Erythroblast (primary cell): Measurements from ENCODE around the gene CD84.
"Not testable (repeated sequence)": the region's sequence is repeated elsewhere in the genome, so short reads cannot be mapped to it uniquely, and the experiment has no call there.

Experiments used
- DNase-seq, 2 experiments: peaks; one replicate each; lab custom pipeline; 2025; lab: John Stamatoyannopoulos, UW
- GATA1 ChIP-seq: IDR thresholded peaks from 2 replicates; pipeline ENCODE4 v1.6.1; 2011; ENCODE audit warnings: low read depth, mild to moderate bottlenecking, control low read depth, low read length, moderate library complexity
- POLR2A ChIP-seq: IDR thresholded peaks from 2 replicates; pipeline ENCODE4 v1.6.1; 2011; ENCODE audit warnings: mild to moderate bottlenecking, low read length

The CD84 gene

GRCh38 chr1:160534823-160535605, 44.3 kb downstream of the CD84 start:
- DNase-seq, result peak; percentile 34 to 38
- TF ChIP-seq GATA1, result no peak
- TF ChIP-seq POLR2A, result no peak

- not testable (repeated sequence) for DNase-seq
Measured at GRCh38 chr1:160532557-160532813, 46.8 kb downstream of the CD84 start.

DNA sequence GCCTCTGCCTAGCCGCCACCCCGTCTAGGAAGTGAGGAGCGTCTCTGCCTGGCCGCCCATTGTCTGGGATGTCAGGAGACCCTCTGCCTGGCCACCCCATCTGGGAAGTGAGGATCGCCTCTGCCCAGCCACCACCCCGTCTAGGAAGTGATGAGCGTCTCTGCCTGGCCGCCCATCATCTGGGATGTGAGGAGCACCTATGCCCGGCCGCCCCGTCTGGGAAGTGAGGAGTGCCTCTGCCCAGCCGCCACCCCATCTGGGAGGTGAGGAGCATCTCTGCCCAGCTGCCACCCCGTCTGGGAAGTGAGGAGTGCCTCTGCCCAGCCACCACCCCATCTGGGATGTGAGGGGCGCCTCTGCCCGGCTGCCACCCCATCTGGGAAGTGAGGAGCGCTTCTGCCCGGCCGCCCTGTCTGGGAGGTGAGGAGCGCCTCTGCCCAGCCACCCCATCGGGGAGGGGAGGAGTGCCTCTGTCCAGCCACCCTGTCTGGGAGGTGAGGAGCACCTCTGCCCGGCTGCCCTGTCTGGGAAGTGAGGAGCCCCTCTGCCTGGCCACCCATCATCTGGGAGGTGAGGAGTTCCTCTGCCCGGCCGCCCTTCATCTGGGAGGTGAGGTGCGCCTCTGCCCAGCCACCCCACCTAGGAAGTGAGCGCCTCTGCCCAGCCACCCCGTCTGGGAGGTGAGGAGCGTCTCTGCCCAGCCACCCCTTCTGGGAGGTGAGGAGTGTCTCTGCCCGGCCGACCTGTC, 47.3 kb downstream of the CD84 start:
- not testable (repeated sequence) for DNase-seq

DNA sequence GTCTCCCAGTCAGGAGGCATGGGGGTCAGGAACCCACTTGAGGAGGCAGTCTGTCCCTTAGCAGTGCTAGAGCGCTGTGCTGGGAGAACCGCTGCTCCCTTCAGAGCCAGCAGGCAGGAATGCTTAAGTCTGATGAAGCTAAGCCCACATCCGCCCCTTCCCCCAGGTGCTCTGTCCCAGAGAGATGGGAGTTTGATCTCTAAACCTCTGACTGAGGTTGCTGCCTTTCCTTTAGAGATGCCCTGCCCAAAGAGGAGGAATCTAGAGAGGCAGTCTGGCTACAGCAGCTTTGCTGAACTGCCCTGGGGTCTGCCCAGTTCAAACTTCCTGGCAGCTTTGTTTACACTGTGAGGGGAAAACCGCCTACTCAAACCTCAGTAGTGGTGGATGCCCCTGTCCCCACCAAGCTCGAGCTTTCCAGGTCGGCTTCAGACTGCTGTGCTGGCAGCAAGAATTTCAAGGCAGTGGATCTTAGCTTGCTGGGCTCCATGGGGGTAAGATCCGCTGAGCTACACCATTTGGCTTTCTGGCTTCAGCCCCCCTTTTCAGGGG, 49.8 kb downstream of the CD84 start:
- not testable (repeated sequence) for DNase-seq

DNA sequence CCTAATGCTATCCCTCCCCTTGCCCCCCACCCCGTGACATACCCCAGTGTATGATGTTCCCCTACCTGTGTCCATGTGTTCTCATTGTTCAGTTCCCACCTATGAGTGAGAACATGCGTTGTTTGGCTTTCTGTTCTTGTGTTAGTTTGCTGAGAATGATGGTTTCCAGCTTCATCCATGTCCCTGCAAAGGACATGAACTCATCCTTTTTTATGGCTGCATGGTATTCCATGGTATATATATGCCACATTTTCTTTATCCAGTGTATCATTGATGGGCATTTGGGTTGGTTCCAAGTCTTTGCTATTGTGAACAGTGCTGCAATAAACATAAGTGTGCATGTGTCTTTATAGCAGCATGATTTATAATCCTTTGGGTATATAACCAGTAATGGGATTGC, 55.5 kb downstream of the CD84 start:
- DNase-seq, result not testable (repeated sequence)

GRCh38 chr1:160522622-160523345, 56.5 kb downstream of the CD84 start, which contains the start of gene SLAMF6:
Gene SLAMF6 (minus strand): TSS chr1:160523255. CDS start chr1:160523192, 63 bp downstream.
- TF ChIP-seq GATA1 (no peak), POLR2A (no peak)
- DNase-seq, result peak in 1 of 2 experiments; percentile 28

- TF ChIP-seq GATA1 (no peak), POLR2A (no peak)
- no peak for DNase-seq
Measured at GRCh38 chr1:160522136-160522535, 57.2 kb downstream of the CD84 start.

- no peak for TF ChIP-seq GATA1
- TF ChIP-seq POLR2A, result no peak
- no peak for DNase-seq
Measured at GRCh38 chr1:160521554-160521953, 57.7 kb downstream of the CD84 start.

GRCh38 chr1:160520999-160521398, 58.3 kb downstream of the CD84 start:
- TF ChIP-seq POLR2A, result no peak
- TF ChIP-seq GATA1, result no peak
- no peak for DNase-seq

DNA sequence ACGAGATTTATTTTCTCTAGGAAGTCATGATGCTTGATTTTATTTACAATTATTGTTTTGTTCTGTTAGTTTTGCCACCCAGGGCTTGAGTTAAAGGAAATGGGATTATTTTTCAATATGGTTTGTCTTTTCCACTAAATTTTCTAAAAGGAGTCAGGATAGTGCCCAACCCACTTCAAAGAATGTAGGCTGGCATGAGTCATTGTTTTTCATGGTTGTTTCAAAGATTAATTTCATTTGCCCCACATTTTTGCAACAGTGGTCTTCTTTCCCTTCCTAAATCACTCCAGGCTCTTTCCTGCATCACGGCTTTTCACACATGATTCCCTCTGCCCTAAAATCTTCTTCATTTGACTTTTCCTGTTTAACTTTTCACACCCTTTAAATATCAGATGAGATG, 58.7 kb downstream of the CD84 start:
- TF ChIP-seq GATA1 (no peak), POLR2A (no peak)
- DNase-seq, result no peak

DNA sequence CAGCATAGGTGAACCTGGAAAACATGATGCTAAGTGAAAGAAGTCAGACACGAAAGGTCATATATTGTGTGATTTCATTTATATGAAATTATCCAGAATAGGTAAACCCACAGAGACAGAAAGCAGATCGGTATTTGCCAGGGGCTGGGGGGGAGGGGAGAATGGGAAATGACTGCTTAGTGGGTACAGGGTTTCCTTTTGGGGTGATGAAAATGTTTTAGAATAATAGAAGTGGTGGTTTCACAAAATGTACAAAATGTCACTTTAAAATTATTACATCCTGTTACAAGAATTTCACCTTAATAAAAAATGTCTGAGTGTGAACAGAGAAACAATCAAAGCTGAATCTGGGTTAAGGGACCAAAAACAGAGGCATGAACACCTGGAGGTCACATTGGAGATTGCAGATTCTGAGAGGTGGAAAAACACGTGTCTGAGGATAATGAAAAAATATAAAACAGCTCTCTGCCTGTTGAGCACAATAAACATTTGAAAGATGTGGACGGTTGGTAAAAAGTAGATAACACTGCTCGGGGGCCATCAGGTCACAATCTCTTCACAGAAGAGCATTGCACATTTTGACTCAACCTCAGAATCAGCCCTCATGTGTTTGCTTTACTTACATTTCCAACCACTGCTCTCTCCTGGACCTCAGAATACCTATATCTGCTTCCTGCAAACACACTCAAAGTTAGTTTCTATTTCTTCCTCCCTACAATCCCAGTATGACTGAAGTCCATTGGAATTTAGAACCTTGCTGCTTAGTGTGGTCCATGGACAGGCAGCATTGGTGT, 59.5 kb downstream of the CD84 start:
- TF ChIP-seq GATA1 (no peak), POLR2A (no peak)
- DNase-seq, result peak; percentile 11 to 33

DNA sequence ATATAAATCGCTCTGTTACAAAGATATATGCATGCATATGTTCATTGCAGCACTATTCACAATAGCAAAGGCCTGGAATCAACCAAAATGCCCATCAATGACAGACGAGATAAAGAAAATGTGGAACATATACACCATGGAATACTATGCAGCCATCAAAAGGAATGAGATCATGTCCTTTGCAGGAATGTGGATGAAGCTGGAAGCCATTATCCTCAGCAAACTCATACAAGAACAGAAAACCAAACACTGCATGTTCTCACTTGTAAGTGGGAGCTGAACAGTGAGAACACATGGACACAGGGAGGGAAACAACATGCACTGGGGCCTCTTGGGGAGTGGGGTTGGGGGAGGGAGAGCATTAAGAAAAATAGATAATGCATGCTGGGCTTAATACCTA, 61.8 kb downstream of the CD84 start:
- not testable (repeated sequence) for DNase-seq

DNA sequence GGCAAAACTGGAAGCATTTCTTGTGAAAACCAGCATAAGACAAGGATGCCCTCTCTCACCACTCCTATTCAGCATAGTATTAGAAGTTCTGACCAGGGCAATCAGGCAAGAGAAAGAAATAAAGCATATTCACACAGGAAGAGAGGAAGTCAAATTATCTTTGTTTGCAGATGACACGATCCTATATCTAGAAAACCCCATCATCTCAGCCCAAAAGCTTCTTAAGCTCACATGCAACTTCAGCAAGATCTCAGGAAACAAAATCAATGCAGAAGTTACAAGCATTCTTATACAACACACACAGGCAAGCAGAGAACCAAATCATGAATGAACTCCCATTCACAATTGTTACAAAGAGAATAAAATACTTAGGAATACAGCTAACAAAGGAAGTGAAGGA, 63.4 kb downstream of the CD84 start:
- DNase-seq, result peak in 1 of 2 experiments; percentile 4

- DNase-seq, result no peak
- TF ChIP-seq GATA1 (no peak), POLR2A (no peak)
Measured at GRCh38 chr1:160504651-160505050, 74.6 kb downstream of the CD84 start.
